GM21447 (cell line): Measurements from ENCODE around the gene BTBD18.
"Not testable (repeated sequence)": the region's sequence is repeated elsewhere in the genome, so short reads cannot be mapped to it uniquely, and the experiment has no call there.

Source experiments
- ATAC-seq: cut with Tn5 transposase; IDR thresholded peaks from one replicate; pipeline ENCODE4 v1.9.1; 2021; ENCODE audit not compliant: unreplicated experiment

BTBD18 gene

DNA sequence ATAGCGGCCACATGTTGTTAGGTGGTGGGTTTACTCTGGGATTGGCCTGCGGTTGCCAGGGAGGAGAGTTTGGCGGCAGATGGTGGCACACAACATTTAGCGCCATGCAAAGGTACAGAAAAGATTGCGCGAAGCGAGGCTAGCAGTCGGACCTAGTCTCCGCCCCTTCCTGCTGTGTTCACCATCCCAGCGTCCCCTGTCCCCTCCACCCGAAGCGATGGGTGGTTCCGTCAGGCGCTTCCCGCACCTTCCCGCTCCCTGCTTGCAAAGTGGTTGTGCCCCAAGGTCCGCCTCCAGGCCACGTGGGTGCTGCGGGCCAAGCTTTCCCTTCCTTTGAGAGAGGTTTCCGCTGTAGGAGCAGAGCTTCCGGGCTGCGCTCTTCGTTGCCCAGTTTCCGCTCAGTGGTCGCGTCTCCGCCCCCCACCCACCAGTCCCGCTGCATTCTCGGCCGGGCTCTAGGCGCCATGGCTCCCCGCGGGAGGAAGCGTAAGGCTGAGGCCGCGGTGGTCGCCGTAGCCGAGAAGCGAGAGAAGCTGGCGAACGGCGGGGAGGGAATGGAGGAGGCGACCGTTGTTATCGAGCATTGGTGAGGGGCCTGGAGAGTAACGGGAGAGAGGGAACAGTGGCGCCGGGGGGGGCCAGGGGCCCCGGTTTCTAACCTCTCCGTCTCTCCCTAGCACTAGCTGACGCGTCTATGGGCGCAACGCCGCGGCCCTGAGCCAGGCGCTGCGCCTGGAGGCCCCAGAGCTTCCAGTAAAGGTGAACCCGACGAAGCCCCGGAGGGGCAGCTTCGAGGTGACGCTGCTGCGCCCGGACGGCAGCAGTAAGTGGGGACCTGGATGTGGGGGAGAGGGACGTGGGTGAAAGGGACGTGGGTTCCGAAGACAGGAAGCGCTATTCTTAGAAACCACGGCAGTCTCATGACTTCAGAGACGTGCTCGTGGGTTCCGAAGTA, 10.2 kb downstream of the BTBD18 start, which contains the start of gene SELENOH:
TSS of gene SELENOH (plus strand) at position 360 of the 955 bp plus-strand sequence. CDS start at position 465, 105 bp downstream.
- peak; percentile 89 for ATAC-seq

DNA sequence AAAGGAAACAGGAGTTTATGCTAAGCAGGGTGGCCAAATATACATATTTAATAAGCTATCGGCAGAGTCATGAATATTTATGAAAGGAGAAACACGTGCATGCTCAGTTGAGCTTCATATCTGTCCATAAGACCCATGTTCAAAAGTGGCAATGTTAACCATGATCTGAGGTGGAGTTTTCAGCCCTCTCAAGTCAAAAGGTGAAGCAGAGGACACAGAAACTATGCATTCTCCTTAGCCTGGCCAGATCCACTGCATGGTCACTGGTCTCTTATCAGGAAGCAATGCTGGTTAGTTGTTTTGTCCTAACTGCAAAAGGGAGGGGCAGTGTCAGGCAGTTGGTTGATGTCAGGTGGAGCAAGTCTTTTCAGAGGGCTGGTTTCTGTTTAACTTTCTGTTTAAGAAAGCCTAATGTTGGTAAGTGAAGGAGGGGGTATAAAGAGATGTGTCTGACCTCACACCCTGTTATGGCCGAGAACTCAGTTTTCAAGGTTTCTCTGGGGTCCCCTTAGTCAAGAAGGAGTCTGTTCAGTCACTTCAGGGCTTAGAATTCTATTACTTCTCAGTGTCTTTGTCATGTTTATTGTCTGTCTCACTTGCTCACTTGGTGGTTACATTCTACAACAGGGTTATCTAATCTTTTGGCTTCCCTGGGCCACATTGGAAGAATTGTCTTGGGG, 15.9 kb downstream of the BTBD18 start:
- no peak for ATAC-seq

DNA sequence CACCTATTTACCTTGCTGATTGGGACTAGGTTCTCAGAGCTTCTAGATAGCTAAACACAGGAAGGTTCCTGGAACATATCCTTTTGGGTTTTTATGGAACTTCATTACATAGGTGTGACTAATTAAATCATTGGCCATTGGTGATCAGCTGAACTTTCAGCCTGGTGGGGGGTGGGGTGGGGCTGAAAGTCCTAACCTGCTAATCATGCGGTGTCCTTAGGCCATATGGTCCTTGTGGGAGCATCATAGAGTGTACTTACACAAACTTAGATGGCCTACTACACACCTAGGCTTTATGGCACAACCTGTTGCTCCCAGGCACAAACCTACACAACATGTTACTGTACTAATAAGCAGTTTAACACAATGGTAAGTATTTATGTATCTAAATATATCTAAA, 19.0 kb downstream of the BTBD18 start:
- no peak for ATAC-seq

DNA sequence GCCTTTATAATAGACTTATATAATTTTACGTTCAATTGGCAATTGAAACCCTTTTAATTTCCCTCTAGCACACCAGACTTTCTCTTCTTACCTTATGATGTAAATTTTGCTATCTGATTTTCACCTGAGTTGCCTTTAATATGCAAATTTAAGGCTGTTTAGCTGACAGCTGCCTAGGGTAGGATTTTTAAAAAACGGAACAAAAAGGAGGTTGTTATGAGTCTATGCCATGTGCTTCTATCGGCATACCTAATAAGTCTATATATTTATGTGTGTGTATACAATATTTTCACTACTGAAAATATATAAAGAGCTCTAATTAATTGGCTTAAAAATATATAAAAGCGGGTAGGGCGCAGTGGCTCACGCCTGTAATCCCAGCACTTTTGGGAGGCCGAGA, 22.1 kb downstream of the BTBD18 start:
- ATAC-seq, result no peak

DNA sequence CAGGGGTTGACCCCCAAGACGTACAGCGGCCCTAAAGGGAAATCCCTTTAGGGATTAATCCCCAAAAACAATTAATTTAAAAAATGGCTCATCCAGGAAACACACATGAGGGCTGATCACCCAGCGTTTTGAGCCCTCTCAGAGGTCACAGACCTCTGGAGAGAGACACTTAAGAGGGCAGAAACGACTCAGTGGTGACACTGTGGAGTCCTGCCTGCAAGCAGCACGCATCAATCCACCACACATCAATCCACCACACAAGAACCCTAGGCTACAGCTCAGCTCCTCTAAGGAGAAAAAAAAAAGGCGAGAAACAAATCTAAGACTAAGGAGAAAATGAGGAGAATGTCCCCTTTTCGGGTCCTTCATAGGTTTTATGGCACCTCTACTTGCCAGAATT, 22.8 kb downstream of the BTBD18 start:
- ATAC-seq, result no peak

DNA sequence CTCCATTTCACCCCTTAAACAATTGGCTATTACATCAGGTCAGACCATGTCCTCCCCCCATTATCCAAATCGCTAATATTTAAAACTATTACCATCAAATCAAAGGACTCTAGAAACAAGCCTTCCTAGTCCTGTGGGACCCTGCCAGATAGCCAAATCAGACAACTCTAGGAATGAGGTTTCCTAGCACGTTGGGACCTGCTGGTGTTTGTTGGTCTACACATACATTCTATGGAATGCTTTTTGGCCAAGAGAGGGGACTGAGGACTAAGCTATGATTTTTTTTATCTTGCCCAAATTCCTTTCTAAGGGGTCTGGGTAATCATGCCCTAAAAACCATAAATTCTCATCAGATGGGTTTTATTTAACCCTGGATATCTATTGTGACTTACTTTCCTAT, 24.4 kb downstream of the BTBD18 start:
- ATAC-seq, result no peak

DNA sequence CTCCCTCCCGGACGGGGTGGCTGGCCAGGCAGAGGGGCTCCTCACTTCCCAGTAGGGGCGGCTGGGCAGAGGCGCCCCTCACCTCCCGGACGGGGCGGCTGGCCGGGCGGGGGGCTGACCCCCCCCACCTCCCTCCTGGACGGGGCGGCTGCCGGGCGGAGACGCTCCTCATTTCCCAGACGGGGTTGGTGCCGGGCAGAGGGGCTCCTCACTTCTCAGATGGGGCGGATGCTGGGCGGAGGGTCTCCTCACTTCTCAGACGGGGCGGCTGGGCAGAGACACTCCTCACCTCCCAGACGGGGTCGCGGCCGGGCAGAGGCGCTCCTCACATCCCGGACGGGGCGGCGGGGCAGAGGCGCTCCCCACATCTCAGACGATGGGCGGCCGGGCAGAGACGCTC, 34.9 kb downstream of the BTBD18 start:
- ATAC-seq, result not testable (repeated sequence)

DNA sequence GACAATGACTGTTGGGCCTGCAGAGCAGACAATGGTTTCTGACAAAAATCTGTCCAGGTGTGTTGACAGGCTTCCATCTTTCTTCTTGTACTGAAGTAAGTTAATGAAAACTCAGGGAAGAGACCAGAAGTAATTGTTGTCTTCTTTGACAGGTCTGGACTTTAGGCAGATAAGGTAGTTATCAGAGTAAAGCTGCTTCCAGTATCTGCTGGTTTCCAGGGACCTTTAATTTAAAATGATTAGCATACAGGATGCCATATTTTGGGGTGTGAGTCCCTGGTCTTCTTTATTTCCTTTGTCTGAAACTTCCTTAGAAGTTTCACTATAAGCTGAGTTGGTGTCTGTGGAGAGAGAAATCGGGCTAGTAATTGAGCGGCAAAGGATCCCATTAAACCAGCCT, 37.8 kb downstream of the BTBD18 start:
- no peak for ATAC-seq

DNA sequence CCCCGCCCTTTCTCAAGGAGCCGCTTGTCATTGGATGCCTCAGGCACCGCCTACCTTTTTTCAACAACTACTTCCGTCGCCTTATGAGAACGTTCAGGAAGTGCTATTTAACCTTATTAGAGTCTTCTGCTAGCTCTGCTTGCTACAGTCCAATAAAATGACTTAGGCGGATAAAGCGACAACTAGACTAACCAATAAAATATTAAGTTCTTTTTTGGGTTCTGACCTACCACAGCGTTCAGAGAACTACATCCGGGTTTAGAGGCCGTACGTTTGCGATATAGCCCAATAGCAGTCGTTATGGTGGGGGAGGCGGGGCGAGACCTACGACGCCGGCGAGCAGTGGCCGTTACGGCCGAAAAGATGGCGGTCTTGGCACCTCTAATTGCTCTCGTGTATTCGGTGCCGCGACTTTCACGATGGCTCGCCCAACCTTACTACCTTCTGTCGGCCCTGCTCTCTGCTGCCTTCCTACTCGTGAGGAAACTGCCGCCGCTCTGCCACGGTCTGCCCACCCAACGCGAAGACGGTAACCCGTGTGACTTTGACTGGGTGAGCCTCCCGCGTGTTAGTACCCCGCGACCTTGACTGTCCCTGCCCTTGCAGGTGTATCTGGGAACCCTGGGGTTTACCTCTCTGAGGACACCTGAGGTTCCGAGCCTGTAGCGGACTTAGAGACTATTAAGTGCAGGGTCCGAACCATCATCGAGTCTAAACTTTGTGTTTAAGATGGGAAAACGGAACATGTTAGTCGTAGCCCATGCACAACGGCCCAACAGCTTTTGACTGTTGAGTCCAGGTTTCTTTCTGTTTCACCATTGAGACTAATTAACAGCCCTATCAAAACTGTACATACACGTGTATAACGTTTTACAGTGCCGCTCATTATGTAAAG, 39.1 kb downstream of the BTBD18 start, which contains the start of gene TMX2:
TSS of gene TMX2 (plus strand) at position 338 of the 895 bp plus-strand sequence. CDS start at position 364, 26 bp downstream.
- peak; percentile 94 for ATAC-seq

DNA sequence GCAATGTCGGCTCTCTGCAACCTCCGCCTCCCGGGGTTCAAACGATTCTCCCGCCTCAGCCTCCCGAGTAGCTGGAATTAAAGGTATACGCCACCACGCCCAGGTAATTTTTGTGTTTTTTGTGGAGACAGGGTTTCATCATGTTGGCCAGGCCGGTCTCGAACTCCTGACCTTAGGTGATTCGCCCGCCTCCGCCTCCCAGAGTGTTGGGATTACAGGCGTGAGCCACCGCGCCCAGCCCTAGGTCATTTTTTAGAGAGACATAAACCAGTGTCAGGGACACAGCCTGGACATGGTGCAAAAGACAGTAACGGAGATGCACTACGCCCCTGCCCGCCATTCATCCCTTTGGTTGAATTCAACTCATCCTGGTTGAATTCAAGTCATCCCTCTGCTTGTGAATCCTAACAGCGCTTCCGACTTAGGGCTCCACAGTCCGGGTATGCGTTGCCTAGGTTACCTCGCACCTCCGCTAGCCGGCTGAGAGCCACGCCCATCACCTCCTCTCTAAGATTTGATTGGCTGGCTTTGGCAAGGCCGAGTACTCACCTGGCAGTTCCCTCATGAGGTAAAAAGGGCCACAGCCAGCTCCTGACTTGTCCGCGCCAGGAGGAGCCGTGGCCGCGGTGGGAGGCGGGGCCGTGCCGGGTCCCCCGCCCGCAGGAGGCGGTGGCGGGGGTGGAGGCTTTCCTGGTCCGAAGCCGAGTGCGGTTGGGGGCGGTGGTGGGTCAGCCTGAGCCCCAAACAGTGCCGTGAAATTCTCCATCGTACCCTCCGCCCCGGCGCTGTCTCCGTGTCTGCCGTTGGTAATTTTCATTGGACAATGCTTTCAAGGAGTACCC, 40.0 kb downstream of the BTBD18 start, which contains the start of gene MED19:
TSS of gene MED19 (minus strand) at position 802 of the 842 bp plus-strand sequence. CDS start at position 766, 36 bp downstream.
- peak; percentile 47 for ATAC-seq

DNA sequence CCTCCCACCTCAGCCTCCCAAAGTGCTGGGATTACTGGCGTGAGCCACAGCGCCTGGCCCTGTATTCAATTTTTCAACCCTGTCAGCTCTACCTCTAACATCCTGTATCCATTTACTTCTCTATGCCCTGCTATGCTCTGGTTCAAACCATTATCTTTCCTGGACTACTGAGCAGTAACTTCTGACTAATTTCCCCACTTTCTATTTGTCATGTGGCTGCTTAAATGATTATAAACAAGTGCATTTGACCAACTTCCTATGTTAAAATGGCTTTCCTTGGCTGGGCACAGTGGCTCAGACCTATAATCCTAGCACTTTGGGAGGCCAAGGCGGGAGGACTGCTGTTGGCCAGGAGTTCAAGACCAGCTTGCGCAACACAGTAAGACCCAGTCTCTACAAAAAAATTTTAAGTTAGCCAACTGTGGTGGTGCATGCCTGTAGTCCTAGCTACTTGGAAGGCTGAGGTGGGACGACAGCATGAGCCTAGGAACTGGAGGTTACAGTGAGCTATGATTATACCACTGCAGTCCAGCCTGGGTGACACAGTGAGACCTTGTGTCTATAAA, 41.7 kb downstream of the BTBD18 start:
- ATAC-seq, result no peak

DNA sequence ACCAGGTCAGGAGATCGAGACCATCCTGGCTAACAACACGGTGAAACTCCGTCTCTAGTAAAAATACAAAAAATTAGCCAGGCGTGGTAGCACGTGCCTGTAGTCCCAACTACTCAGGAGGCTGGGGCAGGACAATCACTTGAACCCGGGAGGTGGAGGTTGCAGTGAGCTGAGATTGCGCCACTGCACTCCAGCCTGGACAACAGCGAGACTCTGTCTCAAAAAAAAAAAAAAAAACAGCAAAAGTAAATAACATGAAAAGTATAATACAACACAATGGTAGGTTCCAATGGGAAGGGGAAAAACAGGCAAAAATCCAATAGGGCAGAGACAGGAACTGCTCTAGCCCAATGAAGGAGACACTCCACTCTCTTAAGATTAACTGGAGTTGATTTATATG, 46.2 kb downstream of the BTBD18 start:
- ATAC-seq, result not testable (repeated sequence)

DNA sequence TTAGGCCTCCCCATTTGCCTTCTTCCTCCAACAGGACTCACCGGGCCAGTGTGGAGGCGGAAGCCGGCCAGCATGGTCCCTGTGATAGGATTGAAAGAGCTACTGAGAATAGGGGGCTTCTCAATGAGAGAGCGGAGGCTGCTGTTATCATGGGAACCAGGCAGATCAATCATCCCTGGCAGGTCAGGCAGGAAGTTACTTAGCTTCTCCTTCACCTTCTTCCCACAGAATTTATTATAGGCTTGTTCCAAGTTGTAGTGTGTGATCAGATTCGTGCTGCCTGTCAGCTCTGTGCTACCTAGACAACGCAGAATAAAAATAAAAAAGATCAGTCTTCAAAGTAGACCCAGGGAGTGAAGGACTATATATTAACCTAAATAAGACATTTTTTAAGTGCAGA, 46.7 kb downstream of the BTBD18 start:
- ATAC-seq, result no peak

DNA sequence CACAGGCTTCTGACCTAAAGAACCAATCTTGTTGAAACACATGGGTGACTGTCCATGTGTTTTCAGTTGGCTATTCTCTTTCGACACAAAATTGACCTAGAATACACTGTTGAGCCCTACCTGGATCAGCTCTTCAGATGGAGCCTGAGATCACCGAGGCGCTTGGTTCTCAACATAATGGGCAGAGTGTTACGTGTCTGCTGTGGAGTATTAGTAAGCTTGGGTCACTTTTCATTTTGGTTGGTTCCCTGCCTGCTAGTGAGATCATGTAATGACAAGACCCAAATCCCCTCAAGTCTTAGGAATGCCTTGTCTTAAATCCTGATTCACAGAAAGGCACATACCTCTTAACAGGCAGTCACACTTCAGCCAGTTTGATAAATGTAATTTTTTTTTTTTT, 48.3 kb downstream of the BTBD18 start:
- no peak for ATAC-seq

DNA sequence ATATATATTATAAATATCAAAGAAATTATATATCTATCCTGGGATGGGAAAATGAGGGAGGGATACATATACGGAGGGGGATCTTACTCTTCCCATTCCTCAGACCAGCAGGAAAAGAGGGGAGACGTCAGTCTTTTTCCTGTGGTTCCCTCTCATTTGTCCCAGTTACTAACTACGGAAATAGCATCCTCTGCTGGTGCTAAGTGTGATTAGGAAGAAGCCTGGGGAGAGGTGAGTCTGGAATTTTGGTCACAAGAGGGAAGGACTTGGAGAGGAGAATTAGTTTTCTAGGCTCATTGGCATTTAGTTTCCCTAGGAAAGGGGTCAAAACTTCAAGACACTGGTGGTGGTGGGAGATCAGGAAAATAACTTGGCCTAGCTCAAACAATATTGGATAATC, 51.2 kb downstream of the BTBD18 start:
- no peak for ATAC-seq

DNA sequence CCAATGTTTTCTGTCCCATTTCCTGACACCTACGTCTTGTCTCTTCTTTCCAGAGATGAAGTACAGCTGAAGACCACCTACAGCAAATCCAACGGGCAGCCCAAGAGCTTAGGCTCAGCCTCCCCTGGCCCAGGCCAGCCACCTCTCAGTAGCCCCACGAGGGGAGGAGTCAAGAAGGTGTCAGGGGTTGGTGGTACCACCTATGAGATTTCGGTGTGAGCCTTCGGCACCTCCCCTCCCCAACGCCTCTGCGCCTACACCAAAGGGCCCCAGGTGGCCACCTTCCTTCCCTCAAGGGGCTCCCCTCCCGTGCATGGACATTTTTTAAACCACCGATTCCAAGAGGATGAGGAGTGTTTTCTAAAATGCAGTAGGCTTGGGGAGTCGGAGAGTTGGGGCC, 51.8 kb downstream of the BTBD18 start:
- ATAC-seq, result no peak

DNA sequence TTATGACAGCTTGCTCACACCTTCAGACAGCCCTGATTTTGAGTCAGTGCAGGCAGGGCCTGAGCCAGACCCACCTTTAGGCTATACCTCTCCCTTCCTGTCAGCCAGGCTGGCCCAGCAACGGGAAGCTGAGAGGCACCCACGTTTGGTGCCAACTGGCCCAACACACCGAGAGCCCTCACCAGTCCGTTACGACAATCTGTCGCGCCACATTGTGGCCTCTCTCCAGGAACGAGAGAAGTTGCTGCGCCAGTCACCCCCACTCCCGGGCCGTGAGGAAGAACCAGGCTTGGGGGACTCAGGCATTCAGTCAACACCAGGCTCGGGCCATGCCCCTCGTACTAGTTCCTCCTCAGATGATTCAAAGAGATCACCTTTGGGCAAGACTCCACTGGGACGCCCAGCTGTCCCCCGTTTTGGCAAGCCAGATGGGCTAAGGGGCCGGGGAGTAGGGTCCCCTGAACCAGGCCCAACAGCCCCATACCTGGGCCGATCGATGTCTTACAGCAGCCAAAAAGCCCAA, 52.7 kb downstream of the BTBD18 start:
- ATAC-seq, result no peak
